ENCODE data around the gene ACSL3. TPM values are rescaled to one million over a fixed set of nuclear protein-coding genes. Genes with fewer than 3 reads are reported as not detected.
"Not testable (repeated sequence)": the region's sequence is repeated elsewhere in the genome, so short reads cannot be mapped to it uniquely, and the experiment has no call there.

Gene ACSL3
- total RNA-seq, 2 donors from 2014 or later, result 48.5 to 52.8 TPM

DNA sequence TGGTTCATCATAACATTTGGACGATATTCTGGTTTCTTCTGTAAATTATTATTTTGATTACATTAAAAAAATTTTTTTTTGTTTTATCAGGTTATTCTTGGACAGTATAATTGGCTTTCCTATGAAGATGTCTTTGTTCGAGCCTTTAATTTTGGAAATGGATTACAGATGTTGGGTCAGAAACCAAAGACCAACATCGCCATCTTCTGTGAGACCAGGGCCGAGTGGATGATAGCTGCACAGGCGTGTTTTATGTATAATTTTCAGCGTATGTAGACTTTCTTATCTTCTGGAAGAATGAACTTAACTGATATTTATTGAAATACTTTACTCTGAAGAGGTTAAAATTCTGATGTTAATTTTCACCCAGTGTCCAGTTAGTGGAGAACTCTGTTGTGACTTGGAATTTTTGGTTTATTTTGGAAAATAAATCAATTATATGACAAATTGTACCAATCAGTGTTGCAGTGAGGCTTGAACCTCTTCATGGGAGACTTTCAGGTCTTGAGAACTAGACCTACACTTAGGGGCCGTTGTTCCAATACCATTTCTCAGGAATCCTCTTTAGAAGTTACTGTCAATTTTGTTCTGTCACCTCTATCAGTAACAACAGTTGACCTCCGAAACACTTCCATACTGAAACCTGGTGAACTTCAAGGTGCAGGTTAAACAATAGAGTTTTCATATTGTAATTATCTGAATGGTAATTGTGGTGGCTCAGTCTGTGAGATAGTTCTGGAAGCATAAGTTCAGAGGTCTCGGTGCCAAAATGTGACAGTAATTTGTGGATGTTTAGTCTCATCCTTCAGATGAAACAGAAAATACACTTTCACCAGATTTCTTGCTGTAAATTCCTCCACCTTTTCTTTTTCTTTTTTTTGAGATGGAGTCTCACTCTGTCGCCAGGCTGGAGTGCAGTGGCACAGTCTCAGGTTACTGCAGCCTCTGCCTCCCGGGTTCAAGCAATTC is 55.7 kb downstream of the ACSL3 start:
- H3K27ac Mint-ChIP-seq, result no peak overlapping the region
- peaks cover 19 to 26% of the 10 kb centered on the region in 2 donors for H3K4me1 Mint-ChIP-seq (ENCODE audit: low read depth in 2 of 2)
- H3K36me3 Mint-ChIP-seq, result peaks cover 5% of the 10 kb centered on the region
- no peak overlapping the region for H3K4me3 Mint-ChIP-seq
- H3K9me3 Mint-ChIP-seq, result no peaks in the 10 kb centered on the region
- H3K27me3 Mint-ChIP-seq, result no peaks in the 10 kb centered on the region
- no peak for ATAC-seq
- DNase-seq (ENCODE audit: low spot score), result no peak

- H3K36me3 Mint-ChIP-seq; H3K9me3 Mint-ChIP-seq; DNase-seq (ENCODE audit: low spot score); H3K27ac Mint-ChIP-seq; H3K27me3 Mint-ChIP-seq; H3K4me3 Mint-ChIP-seq; ATAC-seq: not testable (repeated sequence)
- peaks cover 12 to 19% of the 10 kb centered on the region in 2 donors for H3K4me1 Mint-ChIP-seq (ENCODE audit: low read depth in 2 of 2)
Observed at GRCh38 chr2:222917212-222917611, 56.4 kb downstream of the ACSL3 start.

- H3K27me3 Mint-ChIP-seq, result no peaks in the 10 kb centered on the region
- peak overlapping the region in 1 of 2 donors; percentile 16 for H3K27ac Mint-ChIP-seq
- ATAC-seq, result no peak
- peaks cover 0 to 8% of the 10 kb centered on the region in 2 donors for H3K4me1 Mint-ChIP-seq (ENCODE audit: low read depth in 2 of 2)
- DNase-seq (ENCODE audit: low spot score), result no peak
- no peak overlapping the region for H3K4me3 Mint-ChIP-seq
- H3K9me3 Mint-ChIP-seq, result no peaks in the 10 kb centered on the region
- H3K36me3 Mint-ChIP-seq, result peaks cover 11% of the 10 kb centered on the region
Observed at GRCh38 chr2:222919841-222920526, 59.1 kb downstream of the ACSL3 start.

GRCh38 chr2:222920657-222921186 is 59.9 kb downstream of the ACSL3 start:
- no peaks in the 10 kb centered on the region for H3K9me3 Mint-ChIP-seq
- peaks cover 11% of the 10 kb centered on the region for H3K36me3 Mint-ChIP-seq
- no peak overlapping the region for H3K27ac Mint-ChIP-seq
- H3K4me3 Mint-ChIP-seq, result no peak overlapping the region
- H3K4me1 Mint-ChIP-seq (ENCODE audit: low read depth in 2 of 2), result peaks cover 0 to 8% of the 10 kb centered on the region in 2 donors
- H3K27me3 Mint-ChIP-seq, result no peaks in the 10 kb centered on the region
- no peak for ATAC-seq
- DNase-seq (ENCODE audit: low spot score), result no peak

DNA sequence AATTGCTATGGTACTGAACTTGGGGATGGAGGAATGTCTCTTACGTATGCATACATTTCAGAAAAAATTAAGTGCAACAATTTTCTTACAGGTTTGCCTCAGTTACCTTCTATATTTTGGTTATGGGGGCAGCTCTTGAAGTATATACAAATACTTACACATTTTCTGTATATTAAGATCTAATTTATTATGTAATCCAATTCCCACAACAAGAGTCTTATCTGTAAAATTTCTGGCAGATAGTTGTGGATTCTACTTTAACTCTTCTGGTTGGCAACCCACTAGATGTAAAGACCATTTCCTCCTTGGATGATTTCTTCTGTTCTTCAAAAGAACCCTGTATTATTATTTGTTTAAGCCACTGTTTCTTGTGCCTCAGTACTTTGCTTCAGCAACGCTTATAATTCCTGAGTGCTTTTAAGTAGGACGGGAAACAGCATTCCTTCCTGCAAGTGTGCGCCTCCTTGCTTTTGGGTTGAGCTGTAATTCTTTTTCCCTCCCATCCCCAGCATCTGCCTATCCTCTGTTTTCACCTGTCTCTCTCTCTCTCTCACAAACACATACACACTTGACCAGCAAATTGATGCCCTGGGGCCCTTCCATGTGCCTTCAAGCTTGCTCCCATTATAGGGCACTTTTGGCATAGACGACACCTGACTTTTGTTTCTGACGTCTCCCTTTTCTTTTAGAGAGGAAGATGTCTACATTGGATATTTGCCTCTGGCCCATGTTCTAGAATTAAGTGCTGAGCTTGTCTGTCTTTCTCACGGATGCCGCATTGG is 61.4 kb downstream of the ACSL3 start:
- H3K9me3 Mint-ChIP-seq, result no peaks in the 10 kb centered on the region
- no peak for ATAC-seq
- H3K27ac Mint-ChIP-seq, result peak overlapping the region in 1 of 2 donors; percentile 8
- H3K4me3 Mint-ChIP-seq, result no peak overlapping the region
- peaks cover 11% of the 10 kb centered on the region for H3K36me3 Mint-ChIP-seq
- peaks cover 0 to 8% of the 10 kb centered on the region in 2 donors for H3K4me1 Mint-ChIP-seq (ENCODE audit: low read depth in 2 of 2)
- H3K27me3 Mint-ChIP-seq, result no peaks in the 10 kb centered on the region
- DNase-seq (ENCODE audit: low spot score), result no peak

DNA sequence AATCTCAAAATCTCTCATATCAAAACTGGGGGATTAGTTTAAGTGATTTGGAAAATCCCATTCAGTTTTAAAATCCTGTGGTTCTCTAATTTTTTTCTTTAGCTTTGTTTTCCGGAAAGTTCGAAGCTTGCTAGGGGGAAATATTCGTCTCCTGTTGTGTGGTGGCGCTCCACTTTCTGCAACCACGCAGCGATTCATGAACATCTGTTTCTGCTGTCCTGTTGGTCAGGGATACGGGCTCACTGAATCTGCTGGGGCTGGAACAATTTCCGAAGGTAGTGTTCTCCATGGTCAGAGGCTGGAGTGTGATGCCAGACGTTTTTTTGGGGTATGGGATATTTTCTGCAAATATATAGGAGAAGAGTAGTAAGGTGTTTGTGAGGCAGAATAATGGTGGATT is 66.1 kb downstream of the ACSL3 start:
- no peak for ATAC-seq
- Mint-ChIP-seq H3K9me3 (no peaks in the 10 kb centered on the region), H3K27me3 (no peaks in the 10 kb centered on the region), H3K36me3 (peaks cover 14% of the 10 kb centered on the region), H3K4me3 (no peak overlapping the region), H3K27ac (no peak overlapping the region), H3K4me1 (ENCODE audit: low read depth in 2 of 2) (no peaks in the 10 kb centered on the region)
- no peak for DNase-seq (ENCODE audit: low spot score)

DNA sequence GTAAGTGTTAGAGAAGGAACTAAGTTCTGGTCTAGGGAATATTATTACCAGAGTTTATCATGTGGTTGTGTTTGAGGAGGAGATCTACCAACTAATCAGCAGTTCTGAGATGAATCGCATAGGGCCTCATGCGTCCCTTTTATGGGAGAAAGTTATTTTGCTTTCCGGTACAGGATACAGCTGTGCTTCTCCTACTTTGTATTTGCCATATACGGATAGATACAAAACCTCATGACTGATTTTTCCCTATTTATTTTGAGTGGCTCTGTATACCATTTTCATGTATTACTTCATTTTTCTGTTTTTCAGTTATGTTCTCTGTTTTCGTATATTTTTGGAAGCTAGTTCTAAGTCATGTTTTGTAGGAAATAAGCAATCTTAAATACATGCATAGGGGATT is 66.8 kb downstream of the ACSL3 start:
- Mint-ChIP-seq H3K27me3 (no peaks in the 10 kb centered on the region), H3K4me1 (ENCODE audit: low read depth in 2 of 2) (no peaks in the 10 kb centered on the region), H3K27ac (no peak overlapping the region), H3K4me3 (no peak overlapping the region), H3K36me3 (peaks cover 9% of the 10 kb centered on the region), H3K9me3 (no peaks in the 10 kb centered on the region)
- DNase-seq (ENCODE audit: low spot score) (no peak), ATAC-seq (no peak)

DNA sequence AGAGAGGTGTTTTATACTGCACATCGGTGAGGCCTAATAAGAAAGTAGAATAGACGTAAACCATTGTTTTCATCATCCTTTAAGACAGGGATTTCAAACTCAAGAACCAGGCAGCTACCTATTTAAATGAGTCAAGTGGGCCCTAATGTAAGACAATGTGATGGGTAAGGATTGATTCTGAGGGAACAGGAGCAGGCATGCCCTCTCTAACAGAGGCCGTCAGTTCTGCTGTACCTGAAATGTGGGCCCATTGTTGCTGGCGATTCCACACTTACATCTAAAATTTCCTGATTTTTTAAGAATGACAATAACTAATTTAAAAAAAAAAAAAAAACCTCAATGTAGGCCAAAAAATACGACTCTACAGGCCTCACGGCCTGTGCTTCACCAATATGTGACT is 67.5 kb downstream of the ACSL3 start:
- Mint-ChIP-seq H3K27ac (no peak overlapping the region), H3K27me3 (no peaks in the 10 kb centered on the region), H3K4me3 (no peak overlapping the region), H3K36me3 (peaks cover 10% of the 10 kb centered on the region), H3K9me3 (no peaks in the 10 kb centered on the region), H3K4me1 (ENCODE audit: low read depth in 2 of 2) (no peaks in the 10 kb centered on the region)
- ATAC-seq (no peak), DNase-seq (ENCODE audit: low spot score) (no peak)

DNA sequence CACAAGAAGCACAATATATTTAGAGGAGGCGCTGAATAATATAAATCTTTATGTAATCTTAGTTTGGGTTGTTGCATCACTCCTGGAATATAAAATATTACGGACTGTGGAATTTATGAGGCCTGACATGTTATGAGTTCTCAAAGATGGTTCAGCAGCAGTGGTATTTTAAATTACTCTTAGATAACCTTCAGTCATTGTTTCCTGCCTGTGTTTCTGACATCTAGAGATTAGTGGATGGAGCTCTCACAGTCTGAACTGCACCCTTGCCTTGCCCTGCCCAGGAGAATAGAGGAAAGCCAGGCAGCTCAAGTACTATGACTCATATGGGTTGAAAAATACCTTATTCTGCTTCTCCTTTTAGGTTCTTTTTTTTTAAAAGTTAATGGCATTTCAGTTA is 70.0 kb downstream of the ACSL3 start:
- no peak for ATAC-seq
- Mint-ChIP-seq H3K4me3 (no peak overlapping the region), H3K36me3 (peaks cover 18% of the 10 kb centered on the region), H3K27ac (no peak overlapping the region), H3K9me3 (no peaks in the 10 kb centered on the region), H3K27me3 (no peaks in the 10 kb centered on the region), H3K4me1 (ENCODE audit: low read depth in 2 of 2) (no peaks in the 10 kb centered on the region)
- DNase-seq (ENCODE audit: low spot score), result no peak

DNA sequence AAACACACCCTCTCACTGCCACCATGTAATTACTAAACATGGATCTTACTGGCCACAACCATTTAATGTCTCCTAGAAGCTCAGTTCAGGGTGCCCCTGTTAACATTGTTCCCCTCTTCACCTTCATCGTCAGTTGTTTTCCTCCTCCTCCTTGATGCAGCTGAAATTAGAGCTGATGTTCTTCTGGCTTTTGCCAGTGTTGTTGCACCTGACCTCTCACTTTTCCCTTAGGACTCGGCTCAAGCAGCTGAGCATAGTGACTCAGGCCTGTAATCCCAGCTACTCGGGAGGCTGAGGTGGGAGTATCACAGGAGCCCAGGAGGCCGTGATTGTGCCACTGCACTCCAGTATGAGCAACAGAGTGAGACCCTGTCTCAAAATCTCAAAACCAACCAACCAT is 70.8 kb downstream of the ACSL3 start:
- no peaks in the 10 kb centered on the region for H3K4me1 Mint-ChIP-seq (ENCODE audit: low read depth in 2 of 2)
- H3K9me3 Mint-ChIP-seq, result peaks cover 2% of the 10 kb centered on the region
- no peak for DNase-seq (ENCODE audit: low spot score)
- no peaks in the 10 kb centered on the region for H3K27me3 Mint-ChIP-seq
- no peak for ATAC-seq
- H3K27ac Mint-ChIP-seq, result no peak overlapping the region
- H3K4me3 Mint-ChIP-seq, result no peak overlapping the region
- H3K36me3 Mint-ChIP-seq, result peaks cover 22% of the 10 kb centered on the region

DNA sequence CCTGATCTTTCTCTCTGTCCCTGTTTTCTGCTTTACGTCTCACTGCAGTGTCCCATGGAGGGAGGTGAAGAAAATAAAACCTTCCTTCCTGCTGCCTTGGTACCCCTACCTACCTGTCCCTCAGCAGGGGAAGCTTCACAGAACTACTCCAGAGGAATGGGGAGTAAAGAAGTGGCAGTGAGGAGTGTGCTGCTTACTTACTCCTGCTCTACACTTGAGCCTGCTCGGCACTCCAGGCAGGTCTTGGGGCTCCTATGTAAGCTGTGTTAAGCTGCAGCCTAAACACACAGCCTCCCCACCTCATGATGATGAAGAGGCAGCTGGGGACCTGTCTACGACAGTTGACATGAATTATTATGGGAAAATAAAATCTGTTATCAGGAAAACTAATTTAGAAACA is 72.6 kb downstream of the ACSL3 start:
- H3K27ac Mint-ChIP-seq, result no peak overlapping the region
- no peaks in the 10 kb centered on the region for H3K4me1 Mint-ChIP-seq (ENCODE audit: low read depth in 2 of 2)
- ATAC-seq (no peak), DNase-seq (ENCODE audit: low spot score) (no peak)
- H3K4me3 Mint-ChIP-seq, result no peak overlapping the region
- peaks cover 7% of the 10 kb centered on the region for H3K9me3 Mint-ChIP-seq
- no peaks in the 10 kb centered on the region for H3K27me3 Mint-ChIP-seq
- peaks cover 36% of the 10 kb centered on the region for H3K36me3 Mint-ChIP-seq

GRCh38 chr2:222935688-222936298 is 75.0 kb downstream of the ACSL3 start:
- Mint-ChIP-seq H3K4me3 (no peak overlapping the region), H3K36me3 (peaks cover 43% of the 10 kb centered on the region), H3K27me3 (no peaks in the 10 kb centered on the region), H3K27ac (no peak overlapping the region), H3K4me1 (ENCODE audit: low read depth in 2 of 2) (no peaks in the 10 kb centered on the region), H3K9me3 (peaks cover 7% of the 10 kb centered on the region)
- DNase-seq (ENCODE audit: low spot score) (no peak), ATAC-seq (no peak)

DNA sequence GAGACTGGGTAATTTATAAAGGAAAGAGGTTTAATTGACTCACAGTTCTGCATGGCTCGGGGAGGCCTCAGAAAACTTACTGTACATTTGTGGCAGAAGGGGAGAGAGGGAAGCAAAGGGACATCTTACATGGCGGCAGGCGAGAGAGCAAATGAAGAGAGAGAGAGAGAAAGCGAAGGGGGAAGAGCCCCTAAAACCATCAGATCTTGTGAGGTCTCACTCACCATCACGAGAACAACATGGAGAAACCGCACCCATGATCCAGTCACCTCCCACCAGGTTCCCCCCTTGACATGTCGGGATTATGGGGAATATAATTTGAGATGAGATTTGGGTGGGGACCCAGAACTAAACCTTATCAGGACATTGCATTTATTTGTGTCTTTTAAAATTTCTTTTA is 75.9 kb downstream of the ACSL3 start:
- no peak for ATAC-seq
- DNase-seq (ENCODE audit: low spot score), result no peak
- Mint-ChIP-seq H3K4me1 (ENCODE audit: low read depth in 2 of 2) (no peaks in the 10 kb centered on the region), H3K27me3 (no peaks in the 10 kb centered on the region), H3K4me3 (no peak overlapping the region), H3K27ac (no peak overlapping the region), H3K36me3 (peaks cover 37% of the 10 kb centered on the region), H3K9me3 (peaks cover 7% of the 10 kb centered on the region)
